ENCODE measurements around the gene TMEM263.

GRCh38 chr12:106907411-106907810, 48.3 kb upstream of the TMEM263 start:
- TF ChIP-seq CTCF (IDR thresholded peaks at IDR 0.05; ENCODE audit: poor library complexity), result no peak
- no peak for TF ChIP-seq EZH2phosphoT487 (IDR thresholded peaks at IDR 0.05; ENCODE audit: low read depth, severe bottlenecking, unreplicated experiment)
